Spleen (tissue), 7 donors: ENCODE data around the gene PSMD10.

Experiments
- CTCF ChIP-seq, 11 experiments: fragments of 200-600 bp in 7 of 11; fragments of 450-650 bp in 4 of 11; sonication (generic) in 4 of 11; IDR thresholded peaks in 8 of 11; conservative IDR thresholded peaks in 3 of 11; 1 replicate in 7 of 11; 2 replicates in 4 of 11; pipeline versions ENCODE4 v1.4.0 to v1.8.0; 2016 to 2021; ENCODE audit warnings: antibody characterized with exemption in 11 of 11, inconsistent platforms in 4 of 11, mild to moderate bottlenecking in 1 of 11
- POLR2A ChIP-seq, 3 donors: fragments of 450-650 bp; IDR thresholded peaks; one replicate each; pipeline ENCODE4 v1.5.1; 2017; ENCODE audit warnings: antibody characterized with exemption in 3 of 3, mild to moderate bottlenecking in 1 of 3
- donor health status: DM: no; HTN: no; CAD: no; lungs with moderate emphysema.
- donor health status: DM: no; HTN: no; CAD: no.
- donor health status: DM: no; HTN: no; CAD: no.

DNA sequence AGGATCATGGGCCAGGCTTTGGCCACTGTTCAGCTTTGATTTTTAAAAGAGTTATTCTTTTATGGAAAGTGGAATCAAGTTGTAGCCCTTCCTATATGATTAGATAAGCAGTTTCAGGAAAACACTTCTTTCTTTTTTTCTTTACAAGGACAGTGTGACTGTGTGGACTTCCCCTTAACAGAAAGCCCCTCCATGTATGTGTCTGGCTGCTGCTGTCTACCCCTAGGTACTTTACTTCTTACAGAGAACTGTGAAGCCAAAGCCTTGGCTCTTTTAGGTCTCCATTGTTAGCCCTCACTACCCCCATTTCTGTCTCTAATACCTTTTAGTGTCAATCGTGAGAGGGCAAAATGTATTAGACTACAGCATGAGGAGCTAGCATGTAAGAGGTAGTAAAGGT is 27.3 kb downstream of the PSMD10 start:
- TF ChIP-seq POLR2A (IDR thresholded peaks at IDR 0.05) (no peak), CTCF (IDR thresholded peaks at IDR 0.05 in 8 of 11, conservative IDR thresholded peaks at IDR 0.05 in 3 of 11) (no peak)
